Smooth muscle cell (in vitro differentiated cells): ENCODE data around the gene MAL. TPM values are rescaled to one million over a fixed set of nuclear protein-coding genes. Genes with fewer than 3 reads are reported as not detected.

ENCODE experiments used
- DNase-seq: peaks from one replicate; lab custom pipeline; 2025; ENCODE audit not compliant: unreplicated experiment; lab: John Stamatoyannopoulos, UW
- H2AFZ ChIP-seq: fragments of 200-600 bp; sonication (generic); 2 replicates; pipeline ENCODE4 v1.6.0; 2016; ENCODE audit warnings: antibody characterized with exemption, low read depth, mild to moderate bottlenecking
- H3F3A ChIP-seq: fragments of 200-600 bp; sonication (generic); 2 replicates; pipeline ENCODE4 v1.6.0; 2017; ENCODE audit warnings: antibody characterized with exemption, low read depth
- H3K27ac ChIP-seq: fragments of 200-600 bp; sonication (generic); 2 replicates; pipeline ENCODE4 v1.5.1; 2016; ENCODE audit warnings: low read depth, mild to moderate bottlenecking
- H3K27me3 ChIP-seq: fragments of 200-600 bp; sonication (generic); 2 replicates; pipeline ENCODE4 v1.6.1; 2016; ENCODE audit warnings: low read depth, mild to moderate bottlenecking
- H3K36me3 ChIP-seq: fragments of 200-600 bp; sonication (generic); 2 replicates; pipeline ENCODE4 v1.5.1; 2016; ENCODE audit warnings: low read depth
- H3K4me1 ChIP-seq: fragments of 200-600 bp; sonication (generic); 2 replicates; pipeline ENCODE4 v1.5.1; 2016; ENCODE audit warnings: low read depth
- H3K4me2 ChIP-seq: fragments of 200-600 bp; sonication (generic); 2 replicates; pipeline ENCODE4 v1.6.0; 2016; ENCODE audit warnings: mild to moderate bottlenecking
- H3K4me3 ChIP-seq: fragments of 200-600 bp; sonication (generic); 2 replicates; pipeline ENCODE4 v1.5.1; 2016; ENCODE audit warnings: mild to moderate bottlenecking
- H3K79me2 ChIP-seq: fragments of 200-600 bp; sonication (generic); 2 replicates; pipeline ENCODE4 v1.6.0; 2016; ENCODE audit warnings: low read depth, mild to moderate bottlenecking
- H3K9ac ChIP-seq: fragments of 200-600 bp; sonication (generic); 2 replicates; pipeline ENCODE4 v1.6.0; 2016; ENCODE audit warnings: low read depth
- H3K9me3 ChIP-seq: fragments of 200-600 bp; sonication (generic); replicated peaks from 2 replicates; pipeline ENCODE4 v1.5.1; 2016; ENCODE audit warnings: low read depth
- H4K20me1 ChIP-seq: fragments of 200-600 bp; sonication (generic); 2 replicates; pipeline ENCODE4 v1.6.0; 2016; ENCODE audit warnings: low read depth
- CTCF ChIP-seq: fragments of 200-600 bp; sonication (generic); IDR thresholded peaks from 2 replicates; pipeline ENCODE4 v1.5.1; 2017; ENCODE audit warnings: borderline replicate concordance, mild to moderate bottlenecking, antibody characterized with exemption; ENCODE audit not compliant: insufficient read depth, poor library complexity, severe bottlenecking
- WGBS: methylation state at CpG from one replicate; pipeline ENCODE4 v1.1.7; 2016; ENCODE audit warnings: low lambda C conversion rate; 5-methylcytosine and 5-hydroxymethylcytosine counted together
- polyA plus RNA-seq: library from polyadenylated mRNA; unstranded; fragments of >200 nt; fragmentation: Nextera tagmentation; extraction: Ambion mirVana; gene quantifications from 2 replicates; pipeline ENCODE4 v1.2.1, GENCODE V29; 2016
- small RNA-seq: library from RNA; depleted of rRNA; stranded (forward); fragments of <200 nt; gene quantifications from one replicate; pipeline ENCODE3, GENCODE V24; 2014
- total RNA-seq: library from RNA; depleted of rRNA; stranded (reverse); fragments of >200 nt; gene quantifications from 2 replicates; pipeline ENCODE4 v1.2.3, GENCODE V29; 2014

MAL gene
- total and polyA plus RNA-seq, 2 experiments from 2014 or later, result not detected

- H3K27ac ChIP-seq, result no peak overlapping the region
- peaks cover 12% of the 10 kb centered on the region for H4K20me1 ChIP-seq
Observed at GRCh38 chr2:95099910-95100309, 74.4 kb downstream of the MAL start.

More at GRCh38 chr2:95099910-95100309, 74.4 kb downstream of the MAL start:
- H3K79me2 ChIP-seq, result peaks cover 24% of the 10 kb centered on the region
- H3K27me3 ChIP-seq, result no peaks in the 10 kb centered on the region
- H2AFZ ChIP-seq, result no peak overlapping the region
- H3K9ac ChIP-seq, result no peak overlapping the region
- no peak overlapping the region for H3K4me3 ChIP-seq
- H3K36me3 ChIP-seq, result peaks cover 44% of the 10 kb centered on the region
- no peaks in the 10 kb centered on the region for H3F3A ChIP-seq
- no peak overlapping the region for H3K4me2 ChIP-seq
- TF ChIP-seq CTCF, result no peak
- no peaks in the 10 kb centered on the region for H3K9me3 ChIP-seq
- DNase-seq, result no peak
- WGBS, result 97% methylated on average over 2 of the region's 2 CpGs
- no peaks in the 10 kb centered on the region for H3K4me1 ChIP-seq

Small RNA genes within 50 kb of the gene (small RNA-seq; reads per million reads assigned to genes)
- 0.42 reads per million, percentile 13 among the genes with 10 or more reads in this experiment for gene RN7SL575P

Other genes starting within 250 kb of the MAL start
- gene TEKT4, start 154.3 kb upstream of the MAL start, total RNA-seq, result not detected in 2 replicates
- not detected in 2 replicates for gene TEKT4, start 154.3 kb upstream of the MAL start, polyA plus RNA-seq
- 41.1 and 42.9 TPM in 2 replicates for gene MRPS5, start 96.1 kb downstream of the MAL start, total RNA-seq
- 46.2 and 53.8 TPM in 2 replicates for gene MRPS5, start 96.1 kb downstream of the MAL start, polyA plus RNA-seq
- gene ZNF514, start 134.1 kb downstream of the MAL start, total RNA-seq, result 6.1 and 10.8 TPM in 2 replicates
- gene ZNF514, start 134.1 kb downstream of the MAL start, polyA plus RNA-seq, result 2.7 and 3.7 TPM in 2 replicates
- gene ZNF2, start 140.1 kb downstream of the MAL start, total RNA-seq, result 6.9 and 7.0 TPM in 2 replicates
- 1.8 and 2.9 TPM in 2 replicates for gene ZNF2, start 140.1 kb downstream of the MAL start, polyA plus RNA-seq
- gene ZNF892, start 181.8 kb downstream of the MAL start, total RNA-seq, result 3.7 and 5.3 TPM in 2 replicates
- gene ZNF892, start 181.8 kb downstream of the MAL start, polyA plus RNA-seq, result 0.63 and 1.6 TPM in 2 replicates
- gene PROM2, start 248.7 kb downstream of the MAL start, total RNA-seq, result 2.8 and 4.2 TPM in 2 replicates
- 0.70 and 2.6 TPM in 2 replicates for gene PROM2, start 248.7 kb downstream of the MAL start, polyA plus RNA-seq